Kidney capillary endothelial cell (primary cell): ENCODE measurements around the gene MINK1.

Experiments
- DNase-seq: peaks from one replicate; pipeline ENCODE4 v3.0.0-alpha.2; 2018; ENCODE audit warnings: low spot score

MINK1 gene

DNA sequence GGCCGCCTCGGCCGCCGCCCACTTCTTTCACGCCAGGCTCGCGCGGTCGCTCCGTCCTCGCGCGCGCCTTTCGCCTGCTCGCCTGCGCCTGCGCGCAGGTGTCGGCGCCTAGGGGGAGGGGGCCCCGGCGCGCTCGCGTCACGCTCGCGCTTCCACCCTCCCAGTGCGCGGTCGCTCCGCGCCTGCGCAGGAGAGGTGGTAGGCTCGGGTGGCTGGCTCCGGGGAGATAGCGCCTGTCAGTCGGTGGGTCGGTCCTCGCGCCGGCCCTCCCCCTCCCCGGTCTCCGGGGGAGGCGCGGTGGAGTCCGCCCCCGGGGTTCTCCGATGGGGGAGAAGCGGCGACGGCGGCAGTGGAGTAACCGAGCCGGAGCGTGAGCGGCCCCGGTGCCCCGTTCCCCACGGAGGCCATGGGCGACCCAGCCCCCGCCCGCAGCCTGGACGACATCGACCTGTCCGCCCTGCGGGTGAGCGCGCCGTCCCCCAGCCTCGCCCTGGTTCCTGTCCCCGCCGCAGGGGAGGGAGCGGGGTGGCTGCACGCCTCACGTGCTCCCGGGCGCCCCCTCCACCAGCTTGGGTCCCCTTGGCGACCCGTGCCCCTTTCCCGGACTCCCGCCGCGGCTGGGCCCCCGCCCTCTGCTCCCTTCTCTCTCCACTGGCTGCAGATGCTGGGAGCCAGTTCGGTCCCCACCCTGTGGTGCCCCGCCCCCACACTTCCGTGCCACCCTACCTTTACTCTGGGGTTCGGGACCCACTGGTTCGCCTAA is at the start of gene MINK1:
MINK1 (plus strand) TSS at position 163 of the 763 bp plus-strand sequence; CDS start at position 407, 244 bp downstream.
- DNase-seq, result peak; percentile 86

DNA sequence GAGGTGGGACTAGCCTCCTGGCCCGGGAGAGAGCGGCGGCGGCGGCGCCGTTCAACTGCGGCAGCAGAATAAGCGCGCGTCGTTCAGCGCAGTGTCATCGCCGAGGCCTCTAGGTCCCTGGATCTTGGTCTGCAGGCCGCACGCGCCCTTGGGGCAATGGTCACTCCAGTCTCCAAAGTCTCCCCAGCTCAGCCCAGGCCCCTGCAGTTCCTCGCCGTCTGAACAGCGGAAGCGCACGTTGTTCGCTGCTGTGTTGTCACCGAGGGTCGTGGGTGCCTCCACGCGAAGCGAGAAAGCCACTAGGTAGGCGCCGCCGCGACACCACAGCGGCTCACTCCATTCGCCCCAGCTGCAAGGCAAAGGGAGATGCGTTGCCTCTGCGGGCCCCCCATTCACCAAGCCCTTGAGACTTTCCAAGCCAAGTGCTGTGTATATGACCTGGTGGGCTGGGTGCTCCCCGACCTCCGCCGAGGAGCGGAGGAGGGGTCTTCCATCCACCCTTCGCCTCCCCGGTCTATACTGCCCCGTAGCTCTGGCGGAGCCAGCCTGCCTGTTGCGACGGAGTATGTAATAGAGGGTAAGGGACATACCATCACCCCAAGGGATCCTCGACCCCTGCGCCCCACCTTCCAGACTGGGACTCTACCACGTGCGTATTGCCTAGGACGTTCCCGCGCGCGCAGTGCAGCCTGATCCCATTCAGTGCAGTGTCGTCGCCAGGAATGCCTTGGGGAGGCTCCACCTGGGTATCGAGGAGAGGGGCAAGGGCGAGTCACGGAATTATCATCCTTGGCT is 47.6 kb upstream of the MINK1 start:
- DNase-seq, result no peak

DNA sequence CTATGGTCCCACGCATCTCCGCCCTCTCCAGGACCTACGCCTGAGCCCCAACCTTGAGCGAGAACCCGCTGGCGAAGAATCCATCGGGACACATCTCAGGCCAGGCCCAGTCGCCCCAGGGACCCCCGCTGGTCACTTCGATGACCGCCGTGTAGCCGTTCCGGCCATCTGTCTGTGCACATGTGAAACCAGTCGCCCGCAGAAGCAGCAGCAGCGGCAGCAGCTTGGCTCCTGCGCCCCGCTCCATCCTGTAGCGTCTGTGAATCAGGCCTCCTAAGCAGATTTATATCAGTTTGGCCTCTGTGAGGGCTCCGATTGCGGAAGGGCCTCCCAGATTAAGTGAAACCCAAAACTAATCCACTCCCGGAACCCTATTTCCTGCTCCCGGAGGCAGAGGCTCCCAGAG is 47.0 kb upstream of the MINK1 start, which contains the start of gene VMO1:
VMO1 (minus strand) TSS at position 259 of the 406 bp plus-strand sequence; CDS start at position 247, 12 bp downstream.
- no peak for DNase-seq

DNA sequence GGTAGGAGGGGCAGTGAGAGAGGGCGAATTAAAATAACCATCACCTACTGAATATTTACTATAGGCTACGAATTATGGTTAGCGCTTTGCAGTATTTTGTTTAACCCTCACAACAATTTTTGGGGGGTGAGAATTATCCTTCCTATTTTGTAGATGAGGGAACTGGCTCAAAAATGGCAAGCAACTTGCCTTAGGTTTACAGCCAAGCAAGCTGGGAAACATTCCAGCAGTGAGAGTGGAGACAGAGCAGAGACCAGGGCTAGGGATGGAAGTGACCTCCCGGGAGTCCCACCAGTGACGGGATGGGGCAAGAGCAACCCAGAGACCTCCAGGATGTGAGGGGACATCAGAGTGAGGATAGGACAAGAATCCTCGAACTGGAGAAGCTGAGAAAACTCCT is 46.6 kb upstream of the MINK1 start:
- DNase-seq, result no peak

DNA sequence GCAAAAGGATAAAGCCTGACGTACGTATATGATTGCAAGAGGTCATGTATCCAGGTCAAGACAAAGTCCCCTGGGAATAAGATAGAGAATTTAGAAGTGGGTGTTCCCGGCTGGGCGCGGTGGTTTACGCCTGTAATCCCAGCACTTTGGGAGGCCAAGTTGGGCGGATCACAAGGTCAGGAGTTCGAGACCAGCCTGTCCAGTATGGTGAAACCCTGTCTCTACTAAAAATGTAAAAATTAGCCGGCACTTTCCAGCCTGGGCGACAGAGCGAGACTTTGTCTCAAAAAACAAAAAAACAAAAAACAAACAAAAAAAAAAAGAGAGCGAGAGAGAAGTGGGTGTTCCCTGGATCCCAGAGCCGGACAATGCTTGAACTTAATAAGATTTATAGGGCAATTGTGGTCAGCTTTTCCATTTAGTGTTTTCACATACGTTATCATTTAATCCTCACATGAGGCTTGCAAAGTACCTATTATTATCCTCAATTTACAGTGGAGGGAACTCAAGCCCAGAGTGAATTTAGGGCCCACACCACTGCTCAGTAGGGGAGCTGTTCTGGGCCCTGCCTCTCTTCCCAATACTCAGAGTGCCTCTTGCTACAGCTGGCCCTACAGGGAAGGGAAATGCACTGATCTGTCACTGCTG is 44.9 kb upstream of the MINK1 start:
- no peak for DNase-seq

DNA sequence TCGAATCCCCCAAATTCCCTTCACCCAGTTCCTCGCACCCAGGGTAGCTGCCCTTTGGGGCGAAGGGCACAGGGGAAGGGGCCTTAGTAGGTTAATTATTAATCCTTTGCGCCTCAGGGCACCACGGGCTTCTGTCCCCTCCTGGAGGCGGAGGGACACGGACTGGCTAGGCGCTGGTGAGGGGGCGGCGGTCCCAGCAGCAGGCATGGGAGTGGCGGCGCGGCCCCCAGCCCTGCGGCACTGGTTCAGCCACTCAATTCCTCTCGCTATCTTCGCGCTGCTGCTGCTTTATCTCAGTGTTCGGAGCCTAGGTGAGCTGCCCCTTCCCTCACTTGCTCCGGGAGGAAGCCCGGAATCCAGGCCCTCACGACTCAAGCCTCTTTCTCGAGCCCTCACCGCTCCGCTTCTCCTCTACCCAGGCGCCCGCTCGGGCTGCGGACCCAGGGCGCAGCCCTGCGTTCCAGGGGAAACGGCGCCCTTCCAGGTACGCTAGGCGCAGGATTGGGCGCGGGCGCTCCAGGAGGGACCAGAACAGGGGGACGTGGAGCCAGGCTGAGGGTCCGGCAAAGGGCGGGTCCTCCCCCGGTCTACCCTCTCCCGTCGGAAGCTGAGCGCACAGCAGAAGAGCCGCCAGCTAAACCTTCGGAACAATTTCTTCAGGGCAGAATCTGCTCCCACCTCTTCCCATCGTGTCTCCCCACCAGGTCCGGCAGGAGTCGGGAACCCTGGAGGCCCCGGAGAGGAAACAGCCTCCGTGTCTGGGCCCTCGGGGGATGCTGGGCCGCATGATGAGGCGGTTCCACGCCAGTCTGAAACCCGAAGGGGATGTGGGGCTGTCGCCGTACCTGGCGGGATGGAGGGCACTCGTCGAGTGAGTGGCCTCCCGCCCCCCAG is 44.1 kb upstream of the MINK1 start, which contains the start of gene GLTPD2:
GLTPD2 (plus strand) TSS at position 158 of the 894 bp plus-strand sequence; CDS start at position 206, 48 bp downstream.
- no peak for DNase-seq

DNA sequence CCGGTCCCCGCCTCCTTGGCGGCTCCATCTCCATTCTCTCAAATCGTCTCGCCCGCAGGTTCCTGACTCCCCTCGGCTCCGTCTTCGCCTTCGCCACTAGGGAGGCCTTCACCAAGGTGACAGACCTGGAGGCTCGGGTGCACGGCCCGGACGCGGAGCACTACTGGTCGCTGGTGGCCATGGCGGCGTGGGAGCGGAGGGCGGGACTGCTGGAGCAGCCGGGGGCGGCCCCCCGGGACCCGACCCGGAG is 43.5 kb upstream of the MINK1 start:
- no peak for DNase-seq

DNA sequence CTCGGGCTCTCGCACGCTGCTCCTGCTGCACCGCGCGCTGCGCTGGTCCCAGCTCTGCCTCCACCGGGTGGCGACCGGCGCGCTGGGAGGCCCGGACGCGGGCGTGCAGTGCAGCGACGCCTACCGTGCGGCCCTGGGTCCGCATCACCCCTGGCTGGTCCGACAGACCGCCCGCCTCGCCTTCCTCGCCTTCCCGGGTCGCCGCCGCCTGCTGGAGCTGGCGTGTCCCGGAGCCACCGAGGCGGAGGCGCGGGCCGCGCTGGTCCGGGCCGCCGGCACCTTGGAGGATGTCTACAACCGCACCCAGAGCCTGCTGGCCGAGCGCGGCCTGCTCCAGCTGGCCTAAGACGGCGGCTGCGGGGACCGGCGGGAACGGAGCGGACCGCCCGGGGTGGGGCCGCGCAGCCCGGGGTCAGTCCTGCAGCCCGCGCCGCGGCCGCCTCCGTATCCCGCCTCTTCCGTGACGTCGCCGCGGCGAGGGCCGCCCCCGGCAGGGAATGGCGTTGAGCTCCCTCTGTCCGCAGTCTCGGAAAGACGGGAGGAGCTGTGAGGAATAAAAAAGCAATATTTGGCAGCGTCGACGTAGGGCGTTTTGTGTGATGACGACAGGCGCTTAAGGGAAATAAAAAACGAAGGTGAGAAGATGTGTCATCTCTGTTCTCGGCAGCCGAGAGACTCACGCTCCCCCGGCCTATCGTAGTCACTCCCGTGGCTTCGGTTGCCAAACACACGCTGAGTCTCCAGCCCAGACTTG is 43.0 kb upstream of the MINK1 start:
- DNase-seq, result peak; percentile 77

DNA sequence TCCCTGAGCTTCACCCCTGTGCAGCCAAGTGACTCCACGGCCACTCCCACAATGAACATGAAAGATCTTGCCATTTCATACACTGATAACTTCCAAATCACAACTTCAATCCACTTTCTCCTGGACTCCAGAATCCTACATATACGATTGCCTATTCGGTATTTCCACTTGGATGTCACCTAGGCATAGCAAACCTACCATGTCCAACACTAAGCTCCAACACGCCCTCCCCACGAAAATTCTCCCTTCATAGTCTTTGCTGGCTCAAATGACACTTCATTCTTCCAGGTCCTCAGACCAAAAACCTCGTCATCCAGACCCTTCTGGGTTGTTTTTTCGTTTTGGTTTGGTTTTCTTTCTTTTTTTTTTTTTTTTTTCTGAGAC is 42.4 kb upstream of the MINK1 start:
- DNase-seq, result no peak

DNA sequence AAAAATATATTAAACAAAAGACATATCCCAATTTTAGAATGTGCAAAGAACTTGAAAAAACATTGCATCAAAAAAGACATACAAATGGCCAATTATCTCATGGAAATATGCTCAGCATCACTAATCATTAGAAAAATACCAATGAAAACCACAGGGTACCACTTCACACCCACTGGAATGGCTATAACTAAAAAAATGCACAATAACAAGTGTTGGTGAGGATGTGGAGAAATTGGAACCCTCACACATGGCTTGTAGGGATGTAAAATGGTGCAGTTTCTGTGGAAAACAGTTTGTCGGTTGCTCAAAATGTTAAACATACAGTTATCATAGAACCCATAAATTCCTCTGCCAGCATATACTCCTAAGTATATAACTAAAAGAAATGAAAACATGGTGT is 38.0 kb upstream of the MINK1 start:
- DNase-seq, result no peak

DNA sequence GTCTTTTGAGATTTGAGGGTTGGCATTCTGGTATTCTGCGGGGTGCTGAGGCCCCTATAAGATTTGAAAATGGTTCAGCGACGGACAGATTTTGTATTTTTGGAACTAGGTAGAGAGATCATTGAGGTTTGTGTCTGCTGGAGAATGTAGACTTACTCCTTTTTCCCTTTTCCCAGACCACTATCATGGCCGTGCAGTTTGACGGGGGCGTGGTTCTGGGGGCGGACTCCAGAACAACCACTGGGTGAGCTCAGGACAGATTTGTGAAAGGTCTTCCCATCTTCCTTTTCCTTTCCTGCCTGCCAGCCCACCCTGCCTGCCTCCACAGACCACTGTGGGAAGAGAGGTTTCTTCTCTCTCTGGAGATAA is 36.6 kb upstream of the MINK1 start:
- DNase-seq, result no peak

DNA sequence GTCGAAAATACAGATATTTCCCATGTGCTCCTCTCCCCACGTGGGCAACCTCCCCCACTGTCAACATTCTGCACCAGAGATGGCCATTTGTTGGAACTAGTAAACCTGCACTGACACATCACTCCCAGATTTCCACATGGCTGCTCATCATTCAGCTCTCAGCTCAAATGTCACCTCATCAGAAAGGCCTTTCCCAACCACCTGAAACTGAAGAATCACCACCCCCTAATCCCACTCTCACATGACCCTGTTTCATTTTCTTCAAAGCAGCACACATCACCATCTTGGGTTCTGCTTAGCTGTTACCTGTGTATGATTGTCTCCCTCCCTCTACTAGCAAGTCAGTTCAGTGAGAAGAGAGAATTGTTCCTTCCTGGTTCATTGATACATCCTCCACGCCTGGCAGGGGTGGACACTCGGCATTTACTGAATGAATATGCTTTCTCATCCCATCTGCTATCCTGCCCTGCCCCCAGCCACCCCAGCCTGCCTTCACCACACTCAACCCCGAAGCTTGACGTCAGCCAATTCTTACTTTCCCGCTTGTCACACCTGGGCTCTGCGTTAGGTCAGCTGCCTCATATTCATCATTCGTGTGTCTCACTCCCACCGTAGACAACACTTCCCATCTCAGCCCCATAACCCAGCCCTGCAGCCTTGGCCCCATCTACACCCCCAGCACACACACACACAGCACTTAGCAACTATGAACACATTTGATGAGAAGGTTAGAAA is 32.5 kb upstream of the MINK1 start:
- no peak for DNase-seq

DNA sequence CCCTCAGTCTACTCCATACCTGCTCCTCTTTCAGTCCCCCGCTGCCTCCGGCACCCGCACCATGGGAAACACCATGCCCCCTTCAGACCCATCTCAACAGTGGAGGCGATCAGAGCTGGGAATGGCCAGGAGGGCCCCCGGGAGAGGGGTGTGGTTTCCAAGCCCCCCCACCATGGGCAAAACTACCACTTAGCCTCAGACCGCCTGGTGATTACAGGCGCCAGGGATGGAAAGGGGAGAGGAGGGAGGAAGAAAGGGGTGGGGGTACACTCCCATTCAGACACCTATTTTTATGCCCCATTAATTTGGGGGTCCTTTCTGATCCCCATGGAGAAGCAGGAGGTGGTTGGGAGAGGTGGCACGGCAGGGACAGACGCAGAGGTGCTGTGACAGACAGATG is 30.9 kb upstream of the MINK1 start, which contains the start of gene C17orf114:
C17orf114 (minus strand) TSS at position 101 of the 400 bp plus-strand sequence.
- no peak for DNase-seq

DNA sequence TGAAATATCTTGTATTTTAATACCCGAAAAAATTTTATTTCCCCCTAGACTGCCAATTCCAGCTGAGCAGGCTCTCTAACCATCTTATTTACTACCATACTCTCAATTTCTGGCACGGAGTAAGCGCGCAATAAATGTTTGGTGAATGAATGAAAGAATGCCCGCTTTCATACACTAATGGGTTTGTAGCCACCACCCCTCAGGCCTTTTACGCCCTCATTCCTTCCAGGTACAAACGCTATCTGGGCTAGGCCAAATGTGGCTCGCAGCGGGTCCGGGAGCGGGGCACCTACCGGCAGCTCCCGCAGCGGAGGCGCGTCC is 26.7 kb upstream of the MINK1 start:
- DNase-seq, result no peak

DNA sequence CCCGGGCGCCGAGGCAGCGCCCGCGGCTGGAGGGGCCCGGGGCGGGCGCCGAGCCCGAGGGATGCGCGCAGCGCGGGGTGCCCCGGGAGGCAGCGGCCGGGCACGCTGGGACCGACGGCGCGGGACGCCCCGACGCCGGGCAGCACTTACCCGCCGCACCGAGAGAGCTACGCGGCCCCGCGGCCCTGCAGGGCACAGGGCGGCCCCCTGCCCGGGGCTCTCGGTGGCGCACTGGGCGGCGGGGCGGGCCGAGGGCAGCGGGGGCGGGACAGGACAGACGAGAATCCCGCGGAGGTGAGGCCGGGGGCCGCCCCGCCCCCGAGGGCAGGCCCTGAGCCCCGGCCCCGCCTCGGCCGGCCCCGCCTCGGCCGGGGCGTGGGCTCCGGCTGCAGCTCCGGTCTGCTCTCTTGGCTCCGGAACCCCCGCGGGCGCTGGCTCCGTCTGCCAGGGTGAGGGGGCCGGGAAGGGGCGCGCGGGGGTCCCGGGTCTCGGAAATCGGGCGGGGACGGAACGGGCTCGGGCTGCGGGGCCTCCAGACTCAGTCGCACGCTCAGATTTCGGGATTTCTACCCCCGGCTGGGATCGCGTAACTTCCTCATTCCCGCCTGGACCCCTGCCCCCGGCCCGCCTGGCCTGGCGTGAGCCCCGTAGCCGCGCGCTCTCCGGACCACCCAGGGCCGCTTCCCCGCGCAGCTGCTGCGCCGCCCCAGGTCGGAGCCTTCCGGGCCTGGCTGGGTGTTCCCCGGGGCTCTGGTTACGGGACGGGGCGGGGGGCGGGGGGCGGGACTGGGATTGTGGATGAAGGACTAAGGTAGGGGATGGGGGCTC is 26.1 kb upstream of the MINK1 start, which contains the start of gene PLD2:
PLD2 (plus strand) TSS at position 376 of the 828 bp plus-strand sequence. CDS start 621 bp downstream, outside the sequence.
- peak; percentile 77 for DNase-seq

DNA sequence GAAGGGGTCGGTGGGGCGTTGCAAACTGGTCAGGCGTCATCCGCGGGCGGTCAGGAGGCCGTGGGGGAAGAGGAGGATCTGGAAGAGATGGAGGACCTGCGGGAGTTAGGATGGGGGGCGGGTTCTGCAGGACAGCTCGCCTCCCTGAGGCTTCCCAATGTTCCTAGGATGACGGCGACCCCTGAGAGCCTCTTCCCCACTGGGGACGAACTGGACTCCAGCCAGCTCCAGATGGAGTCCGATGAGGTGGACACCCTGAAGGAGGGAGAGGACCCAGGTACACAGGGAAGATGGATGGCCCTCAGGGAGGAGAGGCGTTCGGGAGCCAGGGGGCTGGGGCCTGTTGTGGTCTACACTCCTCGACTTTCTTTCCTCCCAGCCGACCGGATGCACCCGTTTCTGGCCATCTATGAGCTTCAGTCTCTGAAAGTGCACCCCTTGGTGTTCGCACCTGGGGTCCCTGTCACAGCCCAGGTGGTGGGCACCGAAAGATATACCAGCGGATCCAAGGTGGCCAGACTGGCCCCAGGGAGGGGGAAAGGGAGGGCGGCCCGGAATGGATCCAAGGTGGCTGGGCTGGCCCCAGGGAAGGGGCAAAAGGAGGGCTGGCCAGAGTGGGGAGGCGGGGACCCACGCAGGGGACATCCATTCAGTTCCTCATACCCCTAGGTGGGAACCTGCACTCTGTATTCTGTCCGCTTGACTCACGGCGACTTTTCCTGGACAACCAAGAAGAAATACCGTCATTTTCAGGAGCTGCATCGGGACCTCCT is 25.3 kb upstream of the MINK1 start:
- DNase-seq, result no peak

DNA sequence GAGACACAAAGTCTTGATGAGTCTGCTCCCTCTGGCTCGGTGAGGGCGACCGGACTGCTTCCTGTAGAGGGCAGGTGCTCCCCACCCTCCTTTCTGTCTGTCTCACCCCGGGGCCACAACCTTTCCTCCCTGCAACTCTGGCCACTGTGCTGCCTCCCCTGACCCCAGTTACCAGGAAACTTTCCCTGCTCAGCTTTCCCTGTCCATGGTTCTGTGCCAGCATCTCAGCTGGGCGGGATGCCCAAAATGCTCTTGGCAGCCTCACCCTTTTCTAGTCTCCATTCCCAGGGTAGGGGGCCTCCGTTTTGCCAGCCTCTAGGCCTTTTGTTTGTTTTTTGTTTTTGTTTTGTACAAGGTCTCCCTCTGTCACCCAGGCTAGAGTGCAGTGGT is 24.8 kb upstream of the MINK1 start:
- no peak for DNase-seq

DNA sequence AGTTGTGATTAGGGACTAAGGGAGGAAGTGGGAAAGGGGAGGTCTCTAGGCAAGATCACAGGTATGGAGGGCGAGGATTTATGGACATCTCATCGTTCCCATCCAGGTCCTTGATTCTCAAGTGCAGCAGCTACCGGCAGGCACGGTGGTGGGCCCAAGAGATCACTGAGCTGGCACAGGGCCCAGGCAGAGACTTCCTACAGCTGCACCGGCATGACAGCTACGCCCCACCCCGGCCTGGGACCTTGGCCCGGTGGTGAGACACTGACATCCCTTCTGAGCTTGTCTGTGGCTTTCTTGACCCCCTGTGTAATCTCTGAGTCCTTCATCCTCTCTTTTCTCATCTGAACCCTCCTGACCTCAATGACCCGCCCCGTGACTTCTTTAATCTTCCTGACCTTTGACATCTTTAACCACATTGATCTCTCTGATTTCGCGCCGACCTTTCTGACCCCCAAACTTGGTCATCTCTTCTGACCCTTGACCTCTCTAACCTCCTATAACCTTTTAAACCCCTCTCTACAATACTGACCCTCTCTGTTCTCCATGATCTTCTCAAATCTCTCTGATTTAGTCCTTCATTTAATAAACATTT is 22.3 kb upstream of the MINK1 start:
- DNase-seq, result no peak
